Mammary epithelial cell (primary cell): Measurements from ENCODE around the gene CLC.

Source experiments
- CTCF ChIP-seq, 2 donors: IDR thresholded peaks in 1 of 2; conservative IDR thresholded peaks in 1 of 2; 2 replicates each; pipeline ENCODE4 v1.5.1; 2011 to 2012; ENCODE audit warnings: inconsistent platforms in 2 of 2, low read length in 2 of 2, mild to moderate bottlenecking in 2 of 2, control low read depth in 1 of 2, low read depth in 1 of 2; ENCODE audit not compliant: insufficient read depth in 1 of 2; ENCODE audit errors: extremely low read depth in 1 of 2
- EZH2 ChIP-seq: IDR thresholded peaks from 2 replicates; pipeline ENCODE4 v1.6.1; 2012; ENCODE audit warnings: low read length, inconsistent platforms, borderline replicate concordance

- TF ChIP-seq CTCF (conservative IDR thresholded peaks at IDR 0.05 in 1 of 2, IDR thresholded peaks at IDR 0.05 in 1 of 2; ENCODE audit: extremely low read depth in 1 of 2, insufficient read depth in 1 of 2, low read depth in 1 of 2, low read length in 2 of 2) (no peak), EZH2 (no peak)
Observed at GRCh38 chr19:39708594-39708993, 29.2 kb downstream of the CLC start.
